Nephron (organoid): ENCODE results near the gene DOCK1.

Experiments
- H3K27ac Mint-ChIP-seq, 3 experiments: 2 replicates each; pipeline ENCODE4 v1.8.0; 2020; ENCODE audit warnings: mixed read lengths in 3 of 3, mild to moderate bottlenecking in 2 of 3, moderate library complexity in 1 of 3
- H3K27me3 Mint-ChIP-seq: 2 replicates; pipeline ENCODE4 v1.8.0; 2021; ENCODE audit warnings: low read depth, mild to moderate bottlenecking, moderate library complexity, mixed read lengths
- H3K36me3 Mint-ChIP-seq: 2 replicates; pipeline ENCODE4 v1.8.0; 2020; ENCODE audit warnings: low read depth, mixed read lengths
- H3K4me1 Mint-ChIP-seq: 2 replicates; pipeline ENCODE4 v1.8.0; 2020; ENCODE audit warnings: mixed read lengths
- H3K4me3 Mint-ChIP-seq, 3 experiments: 2 replicates each; pipeline ENCODE4 v1.8.0; 2020; ENCODE audit warnings: mild to moderate bottlenecking in 3 of 3, mixed read lengths in 3 of 3, moderate library complexity in 2 of 3
- H3K9me3 Mint-ChIP-seq: 2 replicates; pipeline ENCODE4 v1.8.0; 2020; ENCODE audit warnings: mixed read lengths
- TF ChIP-seq, protein P1 (sequence below), 3 experiments: fragments of 200-600 bp; sonication (generic); IDR thresholded peaks; one replicate each; pipeline ENCODE4 v1.5.0; 2021; ENCODE audit warnings: antibody characterized with exemption in 3 of 3; ENCODE audit not compliant: unreplicated experiment in 3 of 3

The DOCK1 gene

GRCh38 chr10:127399668-127400067 lies 494.4 kb downstream of the DOCK1 start:
- Mint-ChIP-seq H3K9me3 (no peaks in the 10 kb centered on the region), H3K27me3 (no peaks in the 10 kb centered on the region), H3K4me1 (no peaks in the 10 kb centered on the region), H3K27ac (no peak overlapping the region), H3K4me3 (no peak overlapping the region), H3K36me3 (peaks cover 20% of the 10 kb centered on the region)
- TF ChIP-seq, protein P1, sequence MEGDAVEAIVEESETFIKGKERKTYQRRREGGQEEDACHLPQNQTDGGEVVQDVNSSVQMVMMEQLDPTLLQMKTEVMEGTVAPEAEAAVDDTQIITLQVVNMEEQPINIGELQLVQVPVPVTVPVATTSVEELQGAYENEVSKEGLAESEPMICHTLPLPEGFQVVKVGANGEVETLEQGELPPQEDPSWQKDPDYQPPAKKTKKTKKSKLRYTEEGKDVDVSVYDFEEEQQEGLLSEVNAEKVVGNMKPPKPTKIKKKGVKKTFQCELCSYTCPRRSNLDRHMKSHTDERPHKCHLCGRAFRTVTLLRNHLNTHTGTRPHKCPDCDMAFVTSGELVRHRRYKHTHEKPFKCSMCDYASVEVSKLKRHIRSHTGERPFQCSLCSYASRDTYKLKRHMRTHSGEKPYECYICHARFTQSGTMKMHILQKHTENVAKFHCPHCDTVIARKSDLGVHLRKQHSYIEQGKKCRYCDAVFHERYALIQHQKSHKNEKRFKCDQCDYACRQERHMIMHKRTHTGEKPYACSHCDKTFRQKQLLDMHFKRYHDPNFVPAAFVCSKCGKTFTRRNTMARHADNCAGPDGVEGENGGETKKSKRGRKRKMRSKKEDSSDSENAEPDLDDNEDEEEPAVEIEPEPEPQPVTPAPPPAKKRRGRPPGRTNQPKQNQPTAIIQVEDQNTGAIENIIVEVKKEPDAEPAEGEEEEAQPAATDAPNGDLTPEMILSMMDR (IDR thresholded peaks at IDR 0.05; ENCODE audit: unreplicated experiment in 3 of 3) = no peak

DNA sequence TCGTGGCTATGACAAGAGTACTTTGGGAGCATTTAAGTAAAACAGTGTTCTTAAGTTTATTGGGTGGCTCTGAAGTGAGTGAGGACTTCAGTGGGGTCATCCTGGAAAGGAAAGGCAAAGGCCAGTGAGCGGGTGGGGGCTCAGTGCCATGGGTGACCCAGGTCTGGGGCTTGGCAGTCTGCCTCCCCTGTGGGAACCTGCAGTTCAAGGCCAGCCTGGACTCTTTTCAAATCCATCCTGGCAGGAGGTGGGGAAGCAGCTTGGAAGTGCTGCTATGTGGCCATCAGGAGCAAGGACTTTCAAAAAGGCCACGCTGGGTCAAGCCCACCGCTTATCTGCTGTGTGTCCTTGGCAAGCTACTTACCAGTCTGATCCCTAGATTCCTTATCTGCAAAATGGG lies 495.0 kb downstream of the DOCK1 start:
- H3K36me3 Mint-ChIP-seq = peaks cover 24% of the 10 kb centered on the region
- no peak overlapping the region for H3K4me3 Mint-ChIP-seq
- H3K9me3 Mint-ChIP-seq = no peaks in the 10 kb centered on the region
- no peak overlapping the region for H3K27ac Mint-ChIP-seq
- H3K4me1 Mint-ChIP-seq = no peaks in the 10 kb centered on the region
- H3K27me3 Mint-ChIP-seq = no peaks in the 10 kb centered on the region
- TF ChIP-seq, protein P1 (IDR thresholded peaks at IDR 0.05; ENCODE audit: unreplicated experiment in 3 of 3) = no peak

GRCh38 chr10:127402596-127403409 lies 497.6 kb downstream of the DOCK1 start:
- Mint-ChIP-seq H3K36me3 (peaks cover 36% of the 10 kb centered on the region), H3K27me3 (no peaks in the 10 kb centered on the region)

DNA sequence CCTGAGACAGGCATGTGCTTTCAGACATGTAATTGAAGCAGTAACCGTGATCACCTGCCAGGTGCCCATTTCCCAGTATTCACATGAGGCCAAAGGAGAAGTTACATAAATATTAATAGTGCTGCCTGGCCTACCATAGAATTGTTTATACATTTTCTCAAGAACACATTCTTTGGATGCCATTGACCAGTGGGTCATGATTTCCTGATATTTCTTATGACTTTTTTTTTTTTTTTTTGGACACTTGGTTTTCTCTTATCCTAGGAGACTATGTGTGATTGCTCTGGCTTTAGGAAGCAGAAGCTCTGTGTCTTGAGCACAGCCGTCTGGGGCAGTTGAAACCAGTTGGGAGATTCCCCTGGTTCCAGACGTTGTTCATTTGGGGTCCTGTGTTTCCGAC lies 500.0 kb downstream of the DOCK1 start:
- Mint-ChIP-seq H3K36me3 (peaks cover 32% of the 10 kb centered on the region), H3K9me3 (no peaks in the 10 kb centered on the region), H3K4me1 (peaks cover 35% of the 10 kb centered on the region), H3K27ac (peak overlapping the region in 2 of 3 experiments; percentile 39 to 46), H3K4me3 (no peak overlapping the region), H3K27me3 (no peaks in the 10 kb centered on the region)
- TF ChIP-seq, protein P1 (IDR thresholded peaks at IDR 0.05; ENCODE audit: unreplicated experiment in 3 of 3) = no peak

More at GRCh38 chr10:127402596-127403409, 497.6 kb downstream of the DOCK1 start:
- H3K9me3 Mint-ChIP-seq = no peaks in the 10 kb centered on the region
- H3K27ac Mint-ChIP-seq = no peak overlapping the region
- TF ChIP-seq, protein P1 (IDR thresholded peaks at IDR 0.05; ENCODE audit: unreplicated experiment in 3 of 3) = no peak
- no peak overlapping the region for H3K4me3 Mint-ChIP-seq
- peaks cover 17% of the 10 kb centered on the region for H3K4me1 Mint-ChIP-seq

GRCh38 chr10:127406018-127406550 lies 500.9 kb downstream of the DOCK1 start:
- Mint-ChIP-seq H3K4me1 (peaks cover 35% of the 10 kb centered on the region), H3K4me3 (no peak overlapping the region), H3K9me3 (no peaks in the 10 kb centered on the region), H3K27ac (peak overlapping the region in 1 of 3 experiments; percentile 21), H3K27me3 (no peaks in the 10 kb centered on the region), H3K36me3 (peaks cover 35% of the 10 kb centered on the region)
- TF ChIP-seq, protein P1 (IDR thresholded peaks at IDR 0.05; ENCODE audit: unreplicated experiment in 3 of 3) = no peak
